Sigmoid colon (tissue), 7 donors: ENCODE results near the gene NUTM2E. TPM values are rescaled to one million over a fixed set of nuclear protein-coding genes. Genes with fewer than 3 reads are reported as not detected.
"Not testable (repeated sequence)": the region's sequence is repeated elsewhere in the genome, so short reads cannot be mapped to it uniquely, and the experiment has no call there.

ENCODE experiments used
- DNase-seq: peaks from one replicate; pipeline ENCODE4 v3.0.0-alpha.2; 2019
- H3K27ac ChIP-seq, 4 donors: fragments of 200-600 bp; sonication (generic); one replicate each; pipeline ENCODE4 v1.5.1; 2016 to 2019; ENCODE audit warnings: mild to moderate bottlenecking in 1 of 4
- H3K27me3 ChIP-seq, 3 donors: fragments of 200-600 bp; sonication (generic); one replicate each; pipeline ENCODE4 v1.5.1; 2019; ENCODE audit warnings: mild to moderate bottlenecking in 1 of 3
- H3K36me3 ChIP-seq, 4 donors: fragments of 200-600 bp; sonication (generic); one replicate each; pipeline ENCODE4 v1.5.1; 2016 to 2019
- H3K4me1 ChIP-seq, 4 donors: fragments of 200-600 bp; sonication (generic); one replicate each; pipeline ENCODE4 v1.5.1; 2017 to 2019
- H3K4me3 ChIP-seq, 4 donors: fragments of 200-600 bp; sonication (generic); one replicate each; pipeline ENCODE4 v1.5.1; 2017 to 2019; ENCODE audit warnings: mild to moderate bottlenecking in 2 of 4, moderate library complexity in 1 of 4
- H3K9me3 ChIP-seq, 4 donors: fragments of 200-600 bp in 3 of 4; sonication (generic) in 3 of 4; one replicate each; pipeline versions ENCODE4 v1.5.1 to v1.6.1; 2013 to 2019
- WGBS, 2 donors: extraction: QIAGEN DNeasy Blood & Tissue Kit; methylation state at CpG; one replicate each; pipeline ENCODE4 v1.1.7; 2013; 5-methylcytosine and 5-hydroxymethylcytosine counted together
- intact Hi-C: fragments of 100-400 bp; cut with DNase I; formaldehyde crosslinking; loops from one replicate; pipeline ENCODE4 v1.15.1; 2023
- polyA plus RNA-seq, 3 donors: library from polyadenylated mRNA; stranded (reverse); fragments of 200-250 nt; gene quantifications; one replicate each; pipeline ENCODE4 v1.2.3, GENCODE V29; 2013
- total RNA-seq, 4 donors: library from RNA; depleted of rRNA; stranded (reverse); fragments of >200 nt; gene quantifications; one replicate each; pipeline ENCODE4 v1.1.0, GENCODE V29; 2016
- donor health status: healthy with polysubstance abuse.
- donor health status: Bipolar disorder and iron deficiency.
- donor health status: healthy.

The NUTM2E gene
- total and polyA plus RNA-seq, 7 donors: 1.2 TPM; not detected in 6

GRCh38 chr10:79868023-79868422, 41.5 kb downstream of the NUTM2E start:
- H3K4me1 ChIP-seq, DNase-seq, H3K36me3 ChIP-seq, H3K9me3 ChIP-seq, H3K27ac ChIP-seq, H3K27me3 ChIP-seq, intact Hi-C loops, H3K4me3 ChIP-seq: not testable (repeated sequence)
- WGBS, 2 donors: 67 to 87% methylated on average over 5 of the region's 7 CpGs

GRCh38 chr10:79869439-79870097, 43.0 kb downstream of the NUTM2E start:
- H3K4me3 ChIP-seq, H3K9me3 ChIP-seq, H3K27me3 ChIP-seq, H3K27ac ChIP-seq, H3K4me1 ChIP-seq, intact Hi-C loops, DNase-seq, H3K36me3 ChIP-seq: not testable (repeated sequence)
- 66 to 68% methylated on average over 5 of the region's 5 CpGs for WGBS, 2 donors

GRCh38 chr10:79871729-79872128, 45.2 kb downstream of the NUTM2E start:
- intact Hi-C loops, H3K9me3 ChIP-seq, H3K4me3 ChIP-seq, H3K36me3 ChIP-seq, H3K27me3 ChIP-seq, DNase-seq, H3K4me1 ChIP-seq, H3K27ac ChIP-seq: not testable (repeated sequence)
- WGBS, 2 donors: 83 to 93% methylated on average over 2 to 3 of the region's 4 CpGs

Other genes with a start within 250 kb of the NUTM2E start
- not detected for gene SFTPA1, start 215.8 kb upstream of the NUTM2E start, total RNA-seq
- gene SFTPA1, start 215.8 kb upstream of the NUTM2E start, polyA plus RNA-seq: 1 to 10 TPM in 1 of 3 donors, under 1 TPM in 1, not detected in 1; 0.39 to 2.4 TPM
- under 1 TPM in 3 of 4 donors, not detected in 1; 0.36 to 0.82 (median 0.68) TPM for gene NUTM2B, start 123.5 kb upstream of the NUTM2E start, total RNA-seq
- 1 to 10 TPM in 1 of 3 donors, under 1 TPM in 2; 0.26 to 6.9 (median 0.60) TPM for gene NUTM2B, start 123.5 kb upstream of the NUTM2E start, polyA plus RNA-seq
- gene SFTPD, start 122.4 kb downstream of the NUTM2E start, total RNA-seq: 1 to 10 TPM in 2 of 4 donors, not detected in 2; 1.1 to 3.4 TPM
- under 1 TPM in 1 of 3 donors, not detected in 2; 0.28 TPM for gene SFTPD, start 122.4 kb downstream of the NUTM2E start, polyA plus RNA-seq